ENCODE results near the gene C19orf44. TPM values are rescaled to one million over a fixed set of nuclear protein-coding genes. Genes with fewer than 3 reads are reported as not detected.
"Not testable (repeated sequence)": the region's sequence is repeated elsewhere in the genome, so short reads cannot be mapped to it uniquely, and the experiment has no call there.

C19orf44 gene
- total RNA-seq, 1 donor from 2014 or later: 6.7 TPM

DNA sequence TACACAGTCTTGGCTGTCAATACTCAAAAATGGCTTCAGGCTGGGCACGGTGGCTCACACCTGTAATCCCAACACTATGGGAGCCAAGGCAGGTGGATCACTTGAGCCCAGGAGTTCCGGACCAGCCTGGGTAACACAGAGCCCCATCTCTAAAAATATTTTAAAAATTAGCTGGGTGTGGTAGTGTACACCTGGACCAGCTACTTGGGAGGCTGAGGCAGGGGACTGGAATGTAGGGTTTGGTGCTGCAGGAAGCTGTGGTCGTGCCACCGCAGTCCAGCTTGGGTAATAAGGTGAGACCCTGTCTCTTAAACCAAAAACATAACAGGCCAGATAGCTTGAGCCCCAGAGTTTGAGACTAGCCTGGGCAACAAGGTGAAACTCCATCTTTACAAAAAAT, 52.8 kb downstream of the C19orf44 start:
- TF ChIP-seq, protein P1, sequence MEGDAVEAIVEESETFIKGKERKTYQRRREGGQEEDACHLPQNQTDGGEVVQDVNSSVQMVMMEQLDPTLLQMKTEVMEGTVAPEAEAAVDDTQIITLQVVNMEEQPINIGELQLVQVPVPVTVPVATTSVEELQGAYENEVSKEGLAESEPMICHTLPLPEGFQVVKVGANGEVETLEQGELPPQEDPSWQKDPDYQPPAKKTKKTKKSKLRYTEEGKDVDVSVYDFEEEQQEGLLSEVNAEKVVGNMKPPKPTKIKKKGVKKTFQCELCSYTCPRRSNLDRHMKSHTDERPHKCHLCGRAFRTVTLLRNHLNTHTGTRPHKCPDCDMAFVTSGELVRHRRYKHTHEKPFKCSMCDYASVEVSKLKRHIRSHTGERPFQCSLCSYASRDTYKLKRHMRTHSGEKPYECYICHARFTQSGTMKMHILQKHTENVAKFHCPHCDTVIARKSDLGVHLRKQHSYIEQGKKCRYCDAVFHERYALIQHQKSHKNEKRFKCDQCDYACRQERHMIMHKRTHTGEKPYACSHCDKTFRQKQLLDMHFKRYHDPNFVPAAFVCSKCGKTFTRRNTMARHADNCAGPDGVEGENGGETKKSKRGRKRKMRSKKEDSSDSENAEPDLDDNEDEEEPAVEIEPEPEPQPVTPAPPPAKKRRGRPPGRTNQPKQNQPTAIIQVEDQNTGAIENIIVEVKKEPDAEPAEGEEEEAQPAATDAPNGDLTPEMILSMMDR (IDR thresholded peaks at IDR 0.05): no peak
- Histone ChIP-seq H3K27ac (no peak overlapping the region), H3K4me1 (peaks cover 1% of the 10 kb centered on the region), H3K9me3 (no peaks in the 10 kb centered on the region), H3K27me3 (no peaks in the 10 kb centered on the region), H3K36me3 (peaks cover 31% of the 10 kb centered on the region), H3K4me3 (no peak overlapping the region)
- ATAC-seq: peak; percentile 60
- no peak for DNase-seq
- intact Hi-C loops (cut with DNase I): no loop called here

DNA sequence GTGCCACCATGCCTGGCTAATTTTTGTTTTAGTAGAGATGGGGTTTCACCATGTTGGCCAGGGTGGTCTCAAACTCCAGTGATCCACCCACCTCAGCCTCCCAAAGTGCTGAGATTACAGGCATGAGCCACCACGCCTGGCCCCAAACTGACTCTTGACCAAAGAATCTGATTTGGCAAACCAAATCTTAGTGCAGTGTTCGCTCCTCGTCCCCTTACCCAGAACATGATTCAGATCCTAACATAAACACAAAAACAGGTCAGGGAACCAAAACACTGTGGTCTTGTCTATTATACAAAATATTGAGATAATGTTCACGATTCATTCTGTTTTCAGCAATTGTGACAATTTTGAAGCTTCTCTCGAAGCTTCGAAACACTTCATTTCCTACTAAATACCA, 55.7 kb downstream of the C19orf44 start:
- H3K4me1 ChIP-seq; ATAC-seq; H3K9me3 ChIP-seq; H3K4me3 ChIP-seq; DNase-seq; H3K27ac ChIP-seq; H3K27me3 ChIP-seq; intact Hi-C loops (cut with DNase I): not testable (repeated sequence)
- H3K36me3 ChIP-seq: peaks cover 49% of the 10 kb centered on the region

DNA sequence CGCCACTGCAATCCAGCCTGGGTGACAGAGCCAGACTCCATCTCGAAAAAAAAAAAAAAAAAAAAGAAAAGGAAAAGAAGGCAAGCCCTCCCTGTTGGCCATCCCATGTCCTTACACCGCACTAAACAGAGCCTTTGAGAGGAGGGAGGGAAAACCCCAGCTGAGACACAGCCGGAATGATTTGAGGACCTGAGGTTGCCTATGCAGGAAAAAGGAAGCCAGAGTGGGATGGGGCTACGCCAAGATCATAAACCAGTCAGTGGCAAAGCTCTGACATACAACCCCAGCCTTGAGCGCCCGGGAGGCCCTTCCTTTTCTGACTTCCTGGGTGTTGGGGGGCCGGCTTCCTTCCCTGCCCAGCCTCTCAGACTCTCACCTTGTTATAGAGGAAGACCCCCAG, 58.6 kb downstream of the C19orf44 start:
- no peak overlapping the region for H3K27ac ChIP-seq
- no peak overlapping the region for H3K4me3 ChIP-seq
- no peaks in the 10 kb centered on the region for H3K4me1 ChIP-seq
- no peaks in the 10 kb centered on the region for H3K9me3 ChIP-seq
- TF ChIP-seq, protein P1 (IDR thresholded peaks at IDR 0.05): no peak
- ATAC-seq (no peak), DNase-seq (no peak)
- intact Hi-C loops (cut with DNase I): no loop called here
- H3K27me3 ChIP-seq: no peaks in the 10 kb centered on the region
- H3K36me3 ChIP-seq: peaks cover 66% of the 10 kb centered on the region

DNA sequence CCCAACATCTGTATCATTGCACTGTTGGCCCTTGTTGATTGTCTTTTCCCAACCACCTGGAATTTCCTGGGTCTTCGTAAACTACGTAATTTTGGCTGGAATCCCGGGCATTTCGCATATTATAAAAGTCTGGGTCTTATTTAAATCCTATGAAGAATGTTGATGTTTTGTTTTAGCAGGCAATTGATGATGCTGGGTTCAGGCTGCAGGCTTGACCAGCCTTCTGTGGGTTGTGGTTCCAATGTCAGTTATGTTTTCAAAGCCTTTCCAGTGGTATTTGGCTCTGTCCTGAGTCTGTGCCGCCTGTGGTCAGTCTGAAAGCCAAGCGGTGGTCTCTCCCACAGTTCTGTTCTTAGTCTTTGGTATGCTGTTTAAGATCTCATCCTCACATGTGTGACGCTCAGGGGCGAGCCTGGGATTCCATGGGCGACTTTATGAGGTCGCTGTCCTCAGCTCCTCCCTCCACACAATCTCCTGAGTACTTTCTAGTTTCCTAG, 63.6 kb downstream of the C19orf44 start:
- ATAC-seq: no peak
- H3K27me3 ChIP-seq: no peaks in the 10 kb centered on the region
- intact Hi-C loops (cut with DNase I): no loop called here
- peaks cover 8% of the 10 kb centered on the region for H3K4me1 ChIP-seq
- H3K36me3 ChIP-seq: peaks cover 74% of the 10 kb centered on the region
- no peak overlapping the region for H3K4me3 ChIP-seq
- TF ChIP-seq, protein P1 (IDR thresholded peaks at IDR 0.05): no peak
- DNase-seq: no peak
- no peak overlapping the region for H3K27ac ChIP-seq
- H3K9me3 ChIP-seq: no peaks in the 10 kb centered on the region

DNA sequence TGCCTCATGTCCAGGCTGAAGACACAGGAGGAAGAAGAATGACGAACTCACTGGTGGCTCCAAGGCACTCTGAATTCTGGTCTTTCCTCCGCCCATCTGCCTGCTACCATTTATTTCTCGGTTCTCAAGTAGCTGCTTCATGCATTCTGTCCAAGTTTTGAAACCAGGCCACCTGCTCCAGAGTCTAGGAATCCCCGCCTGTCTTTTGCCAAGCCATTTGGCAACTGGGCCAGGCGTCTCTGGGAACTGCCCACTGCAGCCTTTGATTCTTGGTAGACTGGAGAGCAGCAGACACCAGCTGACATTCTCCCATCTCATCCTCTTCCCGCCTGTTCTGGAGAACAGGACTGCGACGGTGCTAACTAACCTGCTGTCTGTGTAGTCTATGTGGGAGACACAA, 65.2 kb downstream of the C19orf44 start:
- Histone ChIP-seq H3K9me3 (no peaks in the 10 kb centered on the region), H3K27me3 (no peaks in the 10 kb centered on the region), H3K4me3 (no peak overlapping the region), H3K27ac (no peak overlapping the region), H3K4me1 (peaks cover 15% of the 10 kb centered on the region), H3K36me3 (peaks cover 80% of the 10 kb centered on the region)
- DNase-seq (no peak), ATAC-seq (no peak)
- intact Hi-C loops (cut with DNase I): no loop called here
- TF ChIP-seq, protein P1 (IDR thresholded peaks at IDR 0.05): no peak

DNA sequence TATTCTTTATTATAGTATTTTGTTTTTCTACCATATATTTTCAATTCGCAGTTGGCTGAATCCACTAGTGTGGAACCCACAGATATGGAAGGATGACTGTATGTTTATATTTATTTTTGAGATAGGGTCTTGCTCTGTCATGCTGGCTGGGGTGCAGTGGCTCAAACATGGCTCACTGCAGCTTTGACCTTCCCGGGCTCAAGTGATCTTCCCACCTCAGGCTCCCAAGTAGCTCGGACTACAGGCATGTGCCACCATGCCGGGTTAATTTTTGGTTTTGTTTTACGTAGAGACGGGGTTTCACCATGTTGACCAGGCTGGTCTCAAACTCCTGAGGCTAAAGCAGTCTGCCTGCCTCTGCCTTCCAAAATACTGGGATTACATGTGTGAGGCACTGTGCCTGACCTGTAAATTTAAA, 66.4 kb downstream of the C19orf44 start:
- no peak for ATAC-seq
- TF ChIP-seq, protein P1 (IDR thresholded peaks at IDR 0.05): no peak
- Histone ChIP-seq H3K27me3 (no peaks in the 10 kb centered on the region), H3K4me1 (peaks cover 15% of the 10 kb centered on the region), H3K27ac (no peak overlapping the region), H3K4me3 (no peak overlapping the region), H3K9me3 (no peaks in the 10 kb centered on the region), H3K36me3 (peaks cover 90% of the 10 kb centered on the region)
- DNase-seq: no peak
- intact Hi-C loops (cut with DNase I): no loop called here
